Neuronal stem cell (in vitro differentiated cells): ENCODE results near the gene HAAO.

ENCODE experiments used
- DNase-seq: peaks from one replicate; pipeline ENCODE4 v3.0.0-alpha.2; 2013; ENCODE audit warnings: low spot score
- H2AFZ ChIP-seq: one replicate; pipeline ENCODE4 v1.6.1; 2013; ENCODE audit warnings: mild to moderate bottlenecking, low read length, inconsistent platforms
- H2AK5ac ChIP-seq: 2 replicates; pipeline ENCODE4 v1.6.1; 2013; ENCODE audit warnings: low read depth, mild to moderate bottlenecking, inconsistent platforms, low read length, moderate library complexity, mixed read lengths
- H2BK120ac ChIP-seq: 2 replicates; pipeline ENCODE4 v1.6.1; 2013; ENCODE audit warnings: low read depth, mild to moderate bottlenecking, inconsistent platforms, low read length, moderate library complexity, mixed read lengths
- H2BK12ac ChIP-seq: one replicate; pipeline ENCODE4 v1.6.1; 2013; ENCODE audit warnings: low read length, inconsistent platforms
- H2BK15ac ChIP-seq: 2 replicates; pipeline ENCODE4 v1.6.1; 2013; ENCODE audit warnings: mild to moderate bottlenecking, low read length, inconsistent platforms, mixed read lengths
- H2BK5ac ChIP-seq: one replicate; pipeline ENCODE4 v1.6.1; 2013; ENCODE audit warnings: inconsistent platforms, mild to moderate bottlenecking, low read length, moderate library complexity
- H3K14ac ChIP-seq: one replicate; pipeline ENCODE4 v1.6.1; 2013; ENCODE audit warnings: low read length, inconsistent platforms
- H3K18ac ChIP-seq: 2 replicates; pipeline ENCODE4 v1.6.1; 2013; ENCODE audit warnings: low read length, inconsistent platforms
- H3K23ac ChIP-seq: 2 replicates; pipeline ENCODE4 v1.6.1; 2013; ENCODE audit warnings: low read depth, mild to moderate bottlenecking, mixed read lengths, low read length, inconsistent platforms; ENCODE audit not compliant: poor library complexity
- H3K27ac ChIP-seq: replicated peaks from 3 replicates; pipeline ENCODE4 v1.5.1; 2013; ENCODE audit warnings: low read length, inconsistent platforms
- H3K27me3 ChIP-seq, 3 experiments: 2 replicates each; pipeline ENCODE4 v1.6.1; 2013; ENCODE audit warnings: low read length in 3 of 3, mild to moderate bottlenecking in 2 of 3, inconsistent platforms in 1 of 3, low read depth in 1 of 3, mixed read lengths in 1 of 3, moderate library complexity in 1 of 3; ENCODE audit not compliant: control insufficient read depth in 3 of 3, insufficient read depth in 3 of 3
- H3K36me3 ChIP-seq, 2 donors: replicated peaks in 1 of 2; 2 replicates each; pipeline ENCODE4 v1.6.1; 2013; ENCODE audit warnings: low read length in 2 of 2; ENCODE audit not compliant: control insufficient read depth in 2 of 2, insufficient read depth in 2 of 2
- H3K4ac ChIP-seq: 2 replicates; pipeline ENCODE4 v1.6.1; 2013; ENCODE audit warnings: inconsistent platforms, mild to moderate bottlenecking, low read length, moderate library complexity
- H3K4me1 ChIP-seq, 2 donors: 1 replicate in 1 of 2; 2 replicates in 1 of 2; pipeline ENCODE4 v1.6.1; 2013; ENCODE audit warnings: low read length in 2 of 2, low read depth in 1 of 2; ENCODE audit not compliant: control insufficient read depth in 2 of 2, insufficient read depth in 1 of 2
- H3K4me2 ChIP-seq: one replicate; pipeline ENCODE4 v1.6.1; 2013; ENCODE audit warnings: mild to moderate bottlenecking, low read length, inconsistent platforms; ENCODE audit not compliant: insufficient read depth, poor library complexity, severe bottlenecking
- H3K4me3 ChIP-seq, 2 donors: 2 replicates each; pipeline ENCODE4 v1.5.1; 2013; ENCODE audit warnings: low read length in 2 of 2, mild to moderate bottlenecking in 2 of 2, inconsistent platforms in 1 of 2, moderate library complexity in 1 of 2
- H3K79me1 ChIP-seq: one replicate; pipeline ENCODE4 v1.6.1; 2013; ENCODE audit warnings: low read depth, mild to moderate bottlenecking, inconsistent platforms, low read length, moderate library complexity
- H3K9ac ChIP-seq: one replicate; pipeline ENCODE4 v1.6.1; 2013; ENCODE audit warnings: mild to moderate bottlenecking, low read depth, low read length, inconsistent platforms; ENCODE audit not compliant: poor library complexity
- H3K9me3 ChIP-seq, 2 donors: replicated peaks in 1 of 2; 2 replicates each; pipeline versions ENCODE3 to v1.6.1; 2013; ENCODE audit warnings: low read length in 2 of 2, mild to moderate bottlenecking in 2 of 2, inconsistent platforms in 1 of 2, low read depth in 1 of 2, mixed read lengths in 1 of 2, moderate library complexity in 1 of 2; ENCODE audit not compliant: control insufficient read depth in 2 of 2, insufficient read depth in 1 of 2
- H4K8ac ChIP-seq: one replicate; pipeline ENCODE4 v1.6.1; 2013; ENCODE audit warnings: low read depth, mild to moderate bottlenecking, inconsistent platforms, low read length, moderate library complexity
- H4K91ac ChIP-seq: one replicate; pipeline ENCODE4 v1.6.1; 2013; ENCODE audit warnings: low read length, low read depth, mild to moderate bottlenecking, inconsistent platforms; ENCODE audit not compliant: poor library complexity
- WGBS, 2 donors: extraction: QIAGEN DNeasy Blood & Tissue Kit; methylation state at CpG; one replicate each; pipeline ENCODE4 v1.1.7; 2013; ENCODE audit warnings: missing lambda C conversion rate in 2 of 2, mixed read lengths in 1 of 2; ENCODE audit not compliant: insufficient read length in 2 of 2, insufficient replicate concordance in 1 of 2; ENCODE audit errors: extremely low coverage in 2 of 2; 5-methylcytosine and 5-hydroxymethylcytosine counted together

Gene HAAO

DNA sequence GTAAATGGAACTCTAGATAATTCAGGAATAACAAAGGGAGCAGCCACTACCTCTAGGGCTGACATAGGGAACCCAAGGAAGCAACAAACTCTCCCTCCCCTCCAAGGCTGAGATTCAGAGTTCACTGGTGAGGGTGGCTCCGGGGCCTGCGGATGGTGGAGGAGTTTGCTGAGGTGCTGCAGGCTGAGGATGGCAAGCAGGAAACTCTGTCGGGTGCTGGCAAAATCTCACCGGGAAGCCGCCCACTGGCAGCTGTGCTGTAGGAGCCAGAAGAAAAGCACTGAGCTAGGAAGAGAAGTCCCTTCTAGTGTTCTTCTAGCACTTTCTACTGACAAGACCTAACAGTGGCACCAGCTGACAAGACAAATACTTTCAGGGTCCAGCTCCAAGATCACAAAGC lies 12.5 kb upstream of the HAAO start:
- Histone ChIP-seq H2BK12ac (no peak overlapping the region), H3K4me3 (no peak overlapping the region), H2BK15ac (no peak overlapping the region), H3K4me1 (peaks cover 0 to 3% of the 10 kb centered on the region in 2 donors), H2BK120ac (no peak overlapping the region), H2AFZ (no peak overlapping the region), H3K36me3 (no peaks in the 10 kb centered on the region), H3K4me2 (no peak overlapping the region), H3K27me3 (no peaks in the 10 kb centered on the region), H3K27ac (no peak overlapping the region), H4K91ac (no peak overlapping the region), H2BK5ac (no peak overlapping the region), H3K18ac (no peak overlapping the region), H3K79me1 (no peaks in the 10 kb centered on the region), H2AK5ac (no peak overlapping the region), H3K9ac (no peak overlapping the region), H3K9me3 (no peaks in the 10 kb centered on the region), H3K23ac (no peak overlapping the region), H3K4ac (no peak overlapping the region), H3K14ac (no peak overlapping the region), H4K8ac (no peak overlapping the region)
- no peak for DNase-seq
- no CpG with 5 or more reads among the region's 5 CpGs for WGBS, 2 donors

DNA sequence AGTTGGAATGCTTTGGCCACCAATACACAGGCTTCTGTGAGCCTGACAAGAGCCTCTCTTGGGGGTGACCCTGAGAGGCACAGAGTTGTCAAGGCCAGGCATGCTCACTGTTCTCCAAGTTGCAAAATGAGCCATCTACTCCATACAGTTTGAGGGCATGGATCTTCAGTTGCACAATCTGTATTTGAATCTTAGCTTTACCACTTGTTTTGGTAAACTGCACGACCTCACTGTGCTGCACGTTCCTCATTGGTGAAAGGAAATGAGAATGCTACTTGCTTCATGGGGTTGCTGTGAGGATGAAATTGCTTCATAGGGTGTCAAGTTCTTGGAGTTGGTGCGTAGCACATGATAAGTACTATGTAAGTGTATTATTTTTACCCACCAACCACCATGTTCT lies 12.0 kb upstream of the HAAO start:
- DNase-seq: no peak

GRCh38 chr2:42802150-42802549 lies 9.8 kb upstream of the HAAO start:
- H3K4me3 ChIP-seq: no peak overlapping the region
- no peak overlapping the region for H2BK5ac ChIP-seq
- no peak overlapping the region for H2AFZ ChIP-seq
- H3K36me3 ChIP-seq: no peaks in the 10 kb centered on the region
- no peak overlapping the region for H3K14ac ChIP-seq
- DNase-seq: no peak
- no peak overlapping the region for H2BK12ac ChIP-seq
- no peak overlapping the region for H3K4me2 ChIP-seq
- no peaks in the 10 kb centered on the region for H3K79me1 ChIP-seq
- no peak overlapping the region for H2BK15ac ChIP-seq
- peaks cover 2 to 3% of the 10 kb centered on the region in 2 donors for H3K9me3 ChIP-seq
- no peaks in the 10 kb centered on the region for H3K4me1 ChIP-seq
- H3K27ac ChIP-seq: no peak overlapping the region
- no peaks in the 10 kb centered on the region for H3K27me3 ChIP-seq
- H2AK5ac ChIP-seq: no peak overlapping the region
- no peak overlapping the region for H2BK120ac ChIP-seq
- WGBS, 2 donors: no CpG with 5 or more reads among the region's 6 CpGs
- H3K4ac ChIP-seq: no peak overlapping the region
- no peak overlapping the region for H4K91ac ChIP-seq
- no peak overlapping the region for H4K8ac ChIP-seq
- no peak overlapping the region for H3K23ac ChIP-seq
- H3K18ac ChIP-seq: no peak overlapping the region
- H3K9ac ChIP-seq: no peak overlapping the region

More for the DNA sequence above, 12.0 kb upstream of the HAAO start:
- H3K27ac ChIP-seq: no peak overlapping the region
- no peak overlapping the region for H3K9ac ChIP-seq
- no peaks in the 10 kb centered on the region for H3K27me3 ChIP-seq
- no peak overlapping the region for H2BK5ac ChIP-seq
- peaks cover 0 to 3% of the 10 kb centered on the region in 2 donors for H3K4me1 ChIP-seq
- no peaks in the 10 kb centered on the region for H3K9me3 ChIP-seq
- no peak overlapping the region for H4K8ac ChIP-seq
- H4K91ac ChIP-seq: no peak overlapping the region
- no peak overlapping the region for H3K18ac ChIP-seq
- no CpG with 5 or more reads among the region's 3 CpGs for WGBS, 2 donors
- H3K14ac ChIP-seq: no peak overlapping the region
- no peak overlapping the region for H3K4me2 ChIP-seq
- H2BK120ac ChIP-seq: no peak overlapping the region
- H3K23ac ChIP-seq: no peak overlapping the region
- H3K36me3 ChIP-seq: no peaks in the 10 kb centered on the region
- H3K79me1 ChIP-seq: no peaks in the 10 kb centered on the region
- H2AK5ac ChIP-seq: no peak overlapping the region
- no peak overlapping the region for H2BK12ac ChIP-seq
- no peak overlapping the region for H2AFZ ChIP-seq
- H2BK15ac ChIP-seq: no peak overlapping the region
- no peak overlapping the region for H3K4ac ChIP-seq
- H3K4me3 ChIP-seq: no peak overlapping the region

GRCh38 chr2:42801381-42801780 lies 9.0 kb upstream of the HAAO start:
- Histone ChIP-seq H3K14ac (no peak overlapping the region), H4K8ac (no peak overlapping the region), H3K18ac (no peak overlapping the region), H3K9ac (no peak overlapping the region), H2BK5ac (no peak overlapping the region), H2BK12ac (no peak overlapping the region), H2AFZ (no peak overlapping the region), H3K27ac (no peak overlapping the region), H3K27me3 (no peaks in the 10 kb centered on the region), H3K36me3 (no peaks in the 10 kb centered on the region), H2BK15ac (no peak overlapping the region), H3K79me1 (no peaks in the 10 kb centered on the region), H3K4ac (no peak overlapping the region), H2AK5ac (no peak overlapping the region), H4K91ac (no peak overlapping the region), H3K23ac (no peak overlapping the region), H3K4me2 (no peak overlapping the region), H3K9me3 (peaks cover 3 to 6% of the 10 kb centered on the region in 2 donors), H3K4me1 (no peaks in the 10 kb centered on the region), H2BK120ac (no peak overlapping the region), H3K4me3 (no peak overlapping the region)
- no CpG with 5 or more reads among the region's 4 CpGs for WGBS, 2 donors
- no peak for DNase-seq
